Upper lobe of left lung (tissue), 6 donors: Measurements from ENCODE around the gene TBKBP1. TPM values are rescaled to one million over a fixed set of nuclear protein-coding genes. Genes with fewer than 3 reads are reported as not detected.

Experiments
- ATAC-seq, 2 donors: fragments of 200-7000 bp; cut with Tn5 transposase; one replicate each; pipeline ENCODE4 v1.9.1; 2022; ENCODE audit warnings: mild to moderate bottlenecking in 2 of 2, moderate library complexity in 2 of 2; ENCODE audit not compliant: low FRiP score in 2 of 2
- DNase-seq, 2 donors: peaks; one replicate each; pipeline ENCODE4 v3.0.0-alpha.2; 2019 to 2020
- H3K27ac ChIP-seq, 4 donors: fragments of 200-600 bp; sonication (generic); one replicate each; pipeline ENCODE4 v1.5.1; 2016 to 2019
- H3K27me3 ChIP-seq, 4 donors: fragments of 200-600 bp; sonication (generic); one replicate each; pipeline ENCODE4 v1.5.1; 2017 to 2019
- H3K36me3 ChIP-seq, 4 donors: fragments of 200-600 bp; sonication (generic); one replicate each; pipeline ENCODE4 v1.5.1; 2016 to 2019
- H3K4me1 ChIP-seq, 4 donors: fragments of 200-600 bp; sonication (generic); one replicate each; pipeline ENCODE4 v1.5.1; 2018 to 2019
- H3K4me3 ChIP-seq, 4 donors: fragments of 200-600 bp; sonication (generic); one replicate each; pipeline ENCODE4 v1.5.1; 2017 to 2019; ENCODE audit warnings: mild to moderate bottlenecking in 2 of 4, moderate library complexity in 1 of 4
- H3K9me3 ChIP-seq, 4 donors: fragments of 200-600 bp; sonication (generic); one replicate each; pipeline ENCODE4 v1.5.1; 2018 to 2019
- CTCF ChIP-seq, 6 experiments: fragments of 450-650 bp in 4 of 6; fragments of 200-600 bp in 2 of 6; sonication (generic) in 2 of 6; IDR thresholded peaks; one replicate each; pipeline ENCODE4 v1.5.1; 2016 to 2019; ENCODE audit warnings: antibody characterized with exemption in 6 of 6
- EP300 ChIP-seq, 4 donors: sonication (generic); formaldehyde crosslinking; IDR thresholded peaks; one replicate each; pipeline ENCODE4 v1.5.1; 2017; ENCODE audit warnings: antibody characterized with exemption in 4 of 4, control low read depth in 2 of 4
- POLR2A ChIP-seq, 4 donors: fragments of 450-650 bp; IDR thresholded peaks; one replicate each; pipeline ENCODE4 v1.5.1; 2016 to 2017; ENCODE audit warnings: antibody characterized with exemption in 4 of 4, mild to moderate bottlenecking in 2 of 4
- POLR2AphosphoS5 ChIP-seq, 2 donors: sonication (generic); formaldehyde crosslinking; IDR thresholded peaks; one replicate each; pipeline ENCODE4 v1.5.1; 2017; ENCODE audit warnings: antibody characterized with exemption in 2 of 2
- WGBS, 2 donors: methylation state at CpG; one replicate each; pipeline ENCODE4 v1.1.5; 2017 to 2018; 5-methylcytosine and 5-hydroxymethylcytosine counted together
- total RNA-seq, 6 donors: library from RNA; depleted of rRNA in 4 of 6; stranded (reverse); fragments of >200 nt in 4 of 6; gene quantifications; one replicate each; pipeline versions ENCODE4 v1.1.0 to v1.2.1, GENCODE V29; 2016 to 2021
- donor health status: DM: no; HTN: no; CAD: no; lungs with moderate emphysema.
- donor health status: DM: no; HTN: yes; CAD: no; lungs with severe emphysema.

The TBKBP1 gene
- total RNA-seq, 6 donors from 2014 or later, result 6.4 to 28.3 (median 12.8) TPM

GRCh38 chr17:47728214-47728877 is 34.4 kb downstream of the TBKBP1 start:
- WGBS, 2 donors, result 83 to 88% methylated on average over 4 of the region's 4 CpGs
- ATAC-seq, result no peak
- no peak overlapping the region for H3K27ac ChIP-seq
- no peak for DNase-seq
- peaks cover 0 to 23% (median 6%) of the 10 kb centered on the region in 4 donors for H3K27me3 ChIP-seq
- no peak for TF ChIP-seq CTCF (IDR thresholded peaks at IDR 0.05)
- TF ChIP-seq EP300 (IDR thresholded peaks at IDR 0.05), result no peak
- no peak for TF ChIP-seq POLR2A (IDR thresholded peaks at IDR 0.05)
- TF ChIP-seq POLR2AphosphoS5 (IDR thresholded peaks at IDR 0.05), result no peak
- H3K36me3 ChIP-seq, result no peaks in the 10 kb centered on the region
- H3K4me3 ChIP-seq, result no peak overlapping the region
- H3K4me1 ChIP-seq, result peaks cover 5 to 9% (median 7%) of the 10 kb centered on the region in 4 donors
- no peaks in the 10 kb centered on the region for H3K9me3 ChIP-seq

GRCh38 chr17:47729476-47729875 is 35.5 kb downstream of the TBKBP1 start:
- no peak for TF ChIP-seq POLR2A (IDR thresholded peaks at IDR 0.05)
- TF ChIP-seq CTCF (IDR thresholded peaks at IDR 0.05), result no peak
- TF ChIP-seq POLR2AphosphoS5 (IDR thresholded peaks at IDR 0.05), result no peak
- no peak for TF ChIP-seq EP300 (IDR thresholded peaks at IDR 0.05)
- Histone ChIP-seq H3K27me3 (peaks cover 0 to 32% (median 11%) of the 10 kb centered on the region in 4 donors), H3K36me3 (no peaks in the 10 kb centered on the region), H3K4me1 (peaks cover 12 to 18% (median 13%) of the 10 kb centered on the region in 4 donors), H3K4me3 (no peak overlapping the region), H3K27ac (no peak overlapping the region), H3K9me3 (no peaks in the 10 kb centered on the region)
- ATAC-seq (no peak), DNase-seq (no peak)
- WGBS, 2 donors, result 59 to 66% methylated on average over 5 to 8 of the region's 8 CpGs

- ATAC-seq, result no peak
- Histone ChIP-seq H3K27ac (no peak overlapping the region), H3K9me3 (no peaks in the 10 kb centered on the region), H3K36me3 (no peaks in the 10 kb centered on the region), H3K27me3 (peaks cover 0 to 25% (median 12%) of the 10 kb centered on the region in 4 donors), H3K4me1 (peaks cover 12 to 18% (median 13%) of the 10 kb centered on the region in 4 donors), H3K4me3 (no peak overlapping the region)
- 65 to 97% methylated on average over 4 of the region's 4 CpGs for WGBS, 2 donors
- DNase-seq, result no peak
- no peak for TF ChIP-seq POLR2A (IDR thresholded peaks at IDR 0.05)
- TF ChIP-seq CTCF (IDR thresholded peaks at IDR 0.05), result no peak
- no peak for TF ChIP-seq EP300 (IDR thresholded peaks at IDR 0.05)
- TF ChIP-seq POLR2AphosphoS5 (IDR thresholded peaks at IDR 0.05), result no peak
Measured at GRCh38 chr17:47730681-47731080, 36.7 kb downstream of the TBKBP1 start.

GRCh38 chr17:47731396-47731795 is 37.4 kb downstream of the TBKBP1 start:
- TF ChIP-seq EP300 (IDR thresholded peaks at IDR 0.05), result no peak
- TF ChIP-seq CTCF (IDR thresholded peaks at IDR 0.05), result no peak
- TF ChIP-seq POLR2A (IDR thresholded peaks at IDR 0.05), result no peak
- no peak for TF ChIP-seq POLR2AphosphoS5 (IDR thresholded peaks at IDR 0.05)
- Histone ChIP-seq H3K4me1 (peaks cover 12 to 18% (median 13%) of the 10 kb centered on the region in 4 donors), H3K9me3 (no peaks in the 10 kb centered on the region), H3K4me3 (no peak overlapping the region), H3K27ac (no peak overlapping the region), H3K36me3 (no peaks in the 10 kb centered on the region), H3K27me3 (peaks cover 0 to 25% (median 10%) of the 10 kb centered on the region in 4 donors)
- no peak for ATAC-seq
- 68 to 79% methylated on average over 2 of the region's 2 CpGs for WGBS, 2 donors
- DNase-seq, result no peak
